Endothelial cell of umbilical vein (primary cell): ENCODE measurements around the gene PCDH18. TPM values are rescaled to one million over a fixed set of nuclear protein-coding genes. Genes with fewer than 3 reads are reported as not detected.

Experiments used
- Bru-seq: library from RNA; stranded (reverse); fragments of 400-500 nt; gene quantifications from one replicate; lab custom pipeline; 2021; lab: Mats Ljungman, UMichigan
- BruChase-seq, 2 experiments: library from RNA; stranded (reverse); fragments of 400-500 nt; gene quantifications; one replicate each; lab custom pipeline; 2021; lab: Mats Ljungman, UMichigan
- BruUV-seq: library from RNA; stranded (reverse); fragments of 400-500 nt; replicated peaks from 2 replicates; lab custom pipeline; 2021; lab: Mats Ljungman, UMichigan
- CTCF ChIA-PET: fragments of 300-600, 350-600 bp; sonication (Branson Sonifier 250); formaldehyde crosslinking; loops from one replicate; lab custom pipeline; 2021; ENCODE audit warnings: antibody characterized with exemption, inconsistent platforms; lab: Charles Lee
- POLR2A ChIA-PET: fragments of 300-600, 350-600 bp; sonication (Branson Sonifier 250); formaldehyde crosslinking; loops from one replicate; lab custom pipeline; 2021; ENCODE audit warnings: antibody characterized with exemption, inconsistent platforms; lab: Charles Lee
- DNase-seq: peaks from one replicate; pipeline ENCODE4 v3.0.0-alpha.2; 2011; ENCODE audit warnings: low read depth, low spot score
- FAIRE-seq: peaks from 2 replicates; lab custom pipeline; 2011; peaks lifted over from hg19 to GRCh38; lab: Jason Lieb, UNC
- H2AFZ ChIP-seq: 2 replicates; pipeline ENCODE4 v1.6.0; 2012; ENCODE audit warnings: low read depth, low read length, control low read depth, inconsistent platforms
- H3K27ac ChIP-seq: 2 replicates; pipeline ENCODE4 v1.5.1; 2011; ENCODE audit warnings: low read depth, mild to moderate bottlenecking, control low read depth, low read length, moderate library complexity; ENCODE audit not compliant: insufficient read depth
- H3K27me3 ChIP-seq, 2 experiments: 2 replicates each; pipeline versions ENCODE4 v1.6.0 to v1.6.1; 2011; ENCODE audit warnings: low read length in 2 of 2, mixed read lengths in 1 of 2; ENCODE audit not compliant: control insufficient read depth in 2 of 2, insufficient read depth in 2 of 2
- H3K36me3 ChIP-seq, 2 experiments: 2 replicates in 1 of 2; 3 replicates in 1 of 2; pipeline ENCODE4 v1.5.1; 2011; ENCODE audit warnings: low read length in 2 of 2, mild to moderate bottlenecking in 1 of 2, moderate library complexity in 1 of 2; ENCODE audit not compliant: control insufficient read depth in 2 of 2, insufficient read depth in 2 of 2; ENCODE audit errors: extremely low read depth in 1 of 2
- H3K4me1 ChIP-seq: 3 replicates; pipeline ENCODE4 v1.5.1; 2011; ENCODE audit warnings: mild to moderate bottlenecking, low read length; ENCODE audit not compliant: control insufficient read depth, insufficient read depth; ENCODE audit errors: extremely low read depth
- H3K4me2 ChIP-seq: 2 replicates; pipeline ENCODE4 v1.6.1; 2011; ENCODE audit warnings: low read length, control low read depth, mixed read lengths; ENCODE audit not compliant: insufficient read depth
- H3K4me3 ChIP-seq, 3 experiments: fragments of 200-600 bp in 1 of 3; sonication (generic), shearing (Covaris generic) in 1 of 3; replicated peaks in 1 of 3; 2 replicates each; pipeline ENCODE4 v1.5.1; 2011 to 2016; ENCODE audit warnings: control low read depth in 3 of 3, low read length in 3 of 3, mild to moderate bottlenecking in 2 of 3, inconsistent platforms in 1 of 3, low read depth in 1 of 3, moderate library complexity in 1 of 3; ENCODE audit not compliant: insufficient read depth in 1 of 3
- H3K79me2 ChIP-seq: 2 replicates; pipeline ENCODE4 v1.6.0; 2012; ENCODE audit warnings: low read length, inconsistent platforms; ENCODE audit not compliant: control insufficient read depth, insufficient read depth
- H3K9ac ChIP-seq: replicated peaks from 2 replicates; pipeline ENCODE3; 2011; ENCODE audit warnings: low read length, control low read depth; ENCODE audit not compliant: insufficient read depth; ENCODE audit errors: extremely low read depth
- H3K9me1 ChIP-seq: replicated peaks from 3 replicates; pipeline ENCODE4 v1.6.0; 2011; ENCODE audit warnings: mild to moderate bottlenecking, low read length; ENCODE audit not compliant: control insufficient read depth, insufficient read depth; ENCODE audit errors: extremely low read depth
- H3K9me3 ChIP-seq: replicated peaks from 2 replicates; pipeline ENCODE4 v1.5.1; 2012; ENCODE audit warnings: low read length, inconsistent platforms; ENCODE audit not compliant: control insufficient read depth, insufficient read depth
- H4K20me1 ChIP-seq: replicated peaks from 2 replicates; pipeline ENCODE3; 2011; ENCODE audit warnings: mild to moderate bottlenecking, low read length; ENCODE audit not compliant: control insufficient read depth, insufficient read depth; ENCODE audit errors: extremely low read depth
- EZH2 ChIP-seq: IDR thresholded peaks from 2 replicates; pipeline ENCODE4 v1.6.1; 2012; ENCODE audit warnings: borderline replicate concordance, low read depth, mild to moderate bottlenecking, moderate library complexity, low read length, inconsistent platforms; ENCODE audit not compliant: severe bottlenecking
- FOS ChIP-seq: IDR thresholded peaks from 2 replicates; pipeline ENCODE4 v1.6.1; 2011; ENCODE audit warnings: mild to moderate bottlenecking, low read length, moderate library complexity, borderline replicate concordance; ENCODE audit not compliant: insufficient read depth
- GATA2 ChIP-seq: IDR thresholded peaks from 2 replicates; pipeline ENCODE4 v1.7.0; 2011; ENCODE audit warnings: low read depth, mild to moderate bottlenecking, moderate library complexity, mixed read lengths, low read length; ENCODE audit not compliant: insufficient read length, insufficient read depth
- JUN ChIP-seq: IDR thresholded peaks from 2 replicates; pipeline ENCODE4 v1.6.1; 2011; ENCODE audit warnings: borderline replicate concordance, low read depth; ENCODE audit not compliant: insufficient read length, insufficient read depth
- MYC ChIP-seq: IDR thresholded peaks from one replicate; pipeline ENCODE4 v1.6.1; 2011; ENCODE audit warnings: mild to moderate bottlenecking, low read depth, low read length
- POLR2A ChIP-seq: IDR thresholded peaks from 2 replicates; pipeline ENCODE4 v1.6.1; 2012; ENCODE audit warnings: low read depth, mild to moderate bottlenecking, control low read depth, low read length
- POLR2AphosphoS5 ChIP-seq: IDR thresholded peaks from 2 replicates; pipeline ENCODE4 v1.6.1; 2012; ENCODE audit warnings: low read depth, mild to moderate bottlenecking, control low read depth, low read length, moderate library complexity; ENCODE audit not compliant: insufficient read depth
- dilution Hi-C: fragments of 300-500 bp; cut with MboI; formaldehyde crosslinking; loops from one replicate; pipeline ENCODE4 v1.15.0; 2019; ENCODE audit warnings: low sequenced_read_pairs; ENCODE audit not compliant: extremely low pct_ligation_motif_present
- intact Hi-C: fragments of 100-400 bp; cut with micrococcal nuclease; formaldehyde crosslinking; loops from one replicate; pipeline ENCODE4 v1.10.0; 2022
- long read RNA-seq: library from polyadenylated mRNA; stranded (forward); transcript quantifications from one replicate; pipeline ENCODE4 v2.0.0, GENCODE V29; 2021
- polyA minus RNA-seq, 3 experiments: library from RNA; depleted of rRNA, polyadenylated mRNA; stranded (reverse); fragments of >200 nt; gene quantifications; 1 replicate in 1 of 3; 2 replicates in 2 of 3; pipeline ENCODE4 v1.2.3, GENCODE V29; 2011
- polyA plus RNA-seq, 4 experiments: library from polyadenylated mRNA; depleted of rRNA in 3 of 4; stranded (reverse) in 3 of 4; unstranded in 1 of 4; fragments of >200 nt; gene quantifications; 2 replicates each; pipeline versions ENCODE4 v1.2.1 to v1.2.3, GENCODE V29; 2011 to 2012; ENCODE audit warnings: missing spikeins in 1 of 4
- total RNA-seq: library from RNA; stranded (reverse); gene quantifications from 2 replicates; pipeline ENCODE4 v1.2.3, GENCODE V29; 2021
- TF ChIP-seq, protein P1 (sequence below): IDR thresholded peaks from 2 replicates; pipeline ENCODE4 v1.6.1; 2011; ENCODE audit not compliant: insufficient read depth, insufficient read length
- TF ChIP-seq, protein P2 (sequence below), 2 donors: IDR thresholded peaks; 1 replicate in 1 of 2; 2 replicates in 1 of 2; pipeline ENCODE4 v1.5.1; 2011; ENCODE audit warnings: low read length in 2 of 2, mild to moderate bottlenecking in 2 of 2, moderate library complexity in 2 of 2, control low read depth in 1 of 2, inconsistent platforms in 1 of 2, low read depth in 1 of 2; ENCODE audit not compliant: insufficient read depth in 1 of 2; ENCODE audit errors: extremely low read depth in 1 of 2

PCDH18 gene, protein sequence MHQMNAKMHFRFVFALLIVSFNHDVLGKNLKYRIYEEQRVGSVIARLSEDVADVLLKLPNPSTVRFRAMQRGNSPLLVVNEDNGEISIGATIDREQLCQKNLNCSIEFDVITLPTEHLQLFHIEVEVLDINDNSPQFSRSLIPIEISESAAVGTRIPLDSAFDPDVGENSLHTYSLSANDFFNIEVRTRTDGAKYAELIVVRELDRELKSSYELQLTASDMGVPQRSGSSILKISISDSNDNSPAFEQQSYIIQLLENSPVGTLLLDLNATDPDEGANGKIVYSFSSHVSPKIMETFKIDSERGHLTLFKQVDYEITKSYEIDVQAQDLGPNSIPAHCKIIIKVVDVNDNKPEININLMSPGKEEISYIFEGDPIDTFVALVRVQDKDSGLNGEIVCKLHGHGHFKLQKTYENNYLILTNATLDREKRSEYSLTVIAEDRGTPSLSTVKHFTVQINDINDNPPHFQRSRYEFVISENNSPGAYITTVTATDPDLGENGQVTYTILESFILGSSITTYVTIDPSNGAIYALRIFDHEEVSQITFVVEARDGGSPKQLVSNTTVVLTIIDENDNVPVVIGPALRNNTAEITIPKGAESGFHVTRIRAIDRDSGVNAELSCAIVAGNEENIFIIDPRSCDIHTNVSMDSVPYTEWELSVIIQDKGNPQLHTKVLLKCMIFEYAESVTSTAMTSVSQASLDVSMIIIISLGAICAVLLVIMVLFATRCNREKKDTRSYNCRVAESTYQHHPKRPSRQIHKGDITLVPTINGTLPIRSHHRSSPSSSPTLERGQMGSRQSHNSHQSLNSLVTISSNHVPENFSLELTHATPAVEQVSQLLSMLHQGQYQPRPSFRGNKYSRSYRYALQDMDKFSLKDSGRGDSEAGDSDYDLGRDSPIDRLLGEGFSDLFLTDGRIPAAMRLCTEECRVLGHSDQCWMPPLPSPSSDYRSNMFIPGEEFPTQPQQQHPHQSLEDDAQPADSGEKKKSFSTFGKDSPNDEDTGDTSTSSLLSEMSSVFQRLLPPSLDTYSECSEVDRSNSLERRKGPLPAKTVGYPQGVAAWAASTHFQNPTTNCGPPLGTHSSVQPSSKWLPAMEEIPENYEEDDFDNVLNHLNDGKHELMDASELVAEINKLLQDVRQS
- total RNA-seq, result 1.4 and 1.5 TPM in 2 replicates
- 1.4 and 2.2 TPM in 2 replicates for polyA plus RNA-seq
- 1.2 and 1.4 TPM in 2 replicates for polyA plus RNA-seq (2011; cell fraction: cytosol; rRNA removed)
- polyA plus RNA-seq (2011; cell fraction: nucleus; rRNA removed), result 2.3 and 2.4 TPM in 2 replicates
- polyA plus RNA-seq (2012), result 0.64 and 1.0 TPM in 2 replicates
- 5.4 and 7.1 TPM in 2 replicates for polyA minus RNA-seq
- not detected for polyA minus RNA-seq (2011; cell fraction: cytosol; rRNA and poly(A)+ RNA removed)
- polyA minus RNA-seq (2011; cell fraction: nucleus; rRNA and poly(A)+ RNA removed), result 3.6 and 3.8 TPM in 2 replicates
- percentile 48 among the genes with signal in this experiment for Bru-seq, nascent RNA
- percentile 28 among the genes with signal in this experiment for BruChase-seq, experiment 1, labeled RNA remaining after a 6-hour chase
- percentile 51 among the genes with signal in this experiment for BruChase-seq, experiment 2, labeled RNA remaining after a 2-hour chase
- long read RNA-seq, partial matches to known transcripts, result 0 of 1 reads
- long read RNA-seq, other reads (novel, unspliced or antisense), result 1 of 1 reads

DNA sequence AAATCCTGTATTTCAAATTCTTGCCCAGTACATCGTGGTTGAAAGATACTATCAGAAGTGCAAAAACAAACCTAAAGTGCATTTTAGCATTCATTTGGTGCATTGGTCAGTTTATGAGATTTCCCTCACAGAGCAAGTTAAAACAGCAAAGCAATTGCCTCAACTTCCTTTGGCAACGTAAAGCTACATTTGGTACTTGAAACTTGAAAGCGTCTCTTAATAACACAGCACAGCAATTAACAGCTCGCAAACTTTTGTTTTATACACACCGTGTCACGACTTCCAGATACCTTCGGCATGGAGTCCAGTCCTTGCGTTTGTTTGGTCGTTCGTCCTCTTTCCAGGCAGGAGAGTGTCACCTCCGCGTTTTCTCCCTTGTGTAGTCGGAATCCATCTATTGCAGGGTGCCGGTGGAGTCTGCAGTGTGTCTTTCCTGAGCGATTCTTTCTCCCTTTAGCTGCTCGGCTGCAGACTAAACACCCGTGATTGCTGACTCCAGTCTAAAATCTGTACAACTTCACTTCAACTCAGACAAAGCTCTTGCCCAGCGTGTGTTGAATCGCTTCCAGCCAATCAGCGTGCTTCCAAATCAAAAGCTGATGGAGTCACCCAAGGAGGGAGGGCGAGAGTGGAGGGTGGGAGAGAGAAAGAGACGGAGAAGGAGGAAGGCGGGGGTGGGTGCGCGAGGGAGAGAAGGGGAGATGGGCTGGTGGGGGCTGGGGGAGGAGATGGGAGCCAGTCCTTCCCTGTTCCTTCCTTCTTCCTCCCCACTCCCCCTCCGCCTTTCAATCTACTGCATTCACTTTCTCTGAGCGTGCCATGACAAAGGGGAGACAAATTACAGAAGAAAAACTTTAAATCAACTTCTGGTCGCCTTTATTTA, at the start of gene PCDH18:
PCDH18 (minus strand) TSS at position 509 of the 883 bp plus-strand sequence; CDS start at position 103, 406 bp downstream.
- intact Hi-C loops (loop anchor here (1.0 to 10.0 kb wide), 4 partner anchors 13 to 408 kb away; no protein-coding TSS in a partner anchor), dilution Hi-C loops (no loop called here)
- H3K9me3 ChIP-seq, result no peaks in the 10 kb centered on the region
- POLR2A ChIA-PET, result interaction anchor here (0.6 kb wide), 2 partner anchors 14 to 17 kb away, joined by 3 to 6 read pairs; no protein-coding TSS in a partner anchor
- FAIRE-seq, result peak; percentile 81
- peak within 1 kb of the TSS; percentile 73 for H3K9ac ChIP-seq
- peak within 1 kb of the TSS; percentile 98 for H3K4me2 ChIP-seq
- no peaks in the 10 kb centered on the region for H3K79me2 ChIP-seq
- H2AFZ ChIP-seq, result peak within 1 kb of the TSS; percentile 74
- no peaks in the 10 kb centered on the region for H3K9me1 ChIP-seq
- DNase-seq, result peak; percentile 90
- no peaks in the 10 kb centered on the region for H3K36me3 ChIP-seq
- H3K27ac ChIP-seq, result peak within 1 kb of the TSS; percentile 23
- H3K4me1 ChIP-seq, result peaks cover 10% of the 10 kb centered on the region
- H3K27me3 ChIP-seq, result no peaks in the 10 kb centered on the region
- CTCF ChIA-PET, result interaction anchor here (0.6 to 2.1 kb wide), 9 partner anchors 8 to 408 kb away, joined by 3 to 11 read pairs (median 3); no protein-coding TSS in a partner anchor
- TF ChIP-seq POLR2A (no peak), JUN (no peak), EZH2 (no peak), POLR2AphosphoS5 (no peak), MYC (no peak), FOS (no peak), GATA2 (no peak)
- TF ChIP-seq, protein P1, sequence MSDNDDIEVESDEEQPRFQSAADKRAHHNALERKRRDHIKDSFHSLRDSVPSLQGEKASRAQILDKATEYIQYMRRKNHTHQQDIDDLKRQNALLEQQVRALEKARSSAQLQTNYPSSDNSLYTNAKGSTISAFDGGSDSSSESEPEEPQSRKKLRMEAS, result no peak
- TF ChIP-seq, protein P2, sequence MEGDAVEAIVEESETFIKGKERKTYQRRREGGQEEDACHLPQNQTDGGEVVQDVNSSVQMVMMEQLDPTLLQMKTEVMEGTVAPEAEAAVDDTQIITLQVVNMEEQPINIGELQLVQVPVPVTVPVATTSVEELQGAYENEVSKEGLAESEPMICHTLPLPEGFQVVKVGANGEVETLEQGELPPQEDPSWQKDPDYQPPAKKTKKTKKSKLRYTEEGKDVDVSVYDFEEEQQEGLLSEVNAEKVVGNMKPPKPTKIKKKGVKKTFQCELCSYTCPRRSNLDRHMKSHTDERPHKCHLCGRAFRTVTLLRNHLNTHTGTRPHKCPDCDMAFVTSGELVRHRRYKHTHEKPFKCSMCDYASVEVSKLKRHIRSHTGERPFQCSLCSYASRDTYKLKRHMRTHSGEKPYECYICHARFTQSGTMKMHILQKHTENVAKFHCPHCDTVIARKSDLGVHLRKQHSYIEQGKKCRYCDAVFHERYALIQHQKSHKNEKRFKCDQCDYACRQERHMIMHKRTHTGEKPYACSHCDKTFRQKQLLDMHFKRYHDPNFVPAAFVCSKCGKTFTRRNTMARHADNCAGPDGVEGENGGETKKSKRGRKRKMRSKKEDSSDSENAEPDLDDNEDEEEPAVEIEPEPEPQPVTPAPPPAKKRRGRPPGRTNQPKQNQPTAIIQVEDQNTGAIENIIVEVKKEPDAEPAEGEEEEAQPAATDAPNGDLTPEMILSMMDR (IDR thresholded peaks at IDR 0.05; ENCODE audit: extremely low read depth in 1 of 2, insufficient read depth in 1 of 2, low read depth in 1 of 2, low read length in 2 of 2), result no peak
- H3K4me3 ChIP-seq, result peak within 1 kb of the TSS; percentile 38 to 94 (median 58)
- TSS peak; percentile 66 for BruUV-seq
- no peaks in the 10 kb centered on the region for H4K20me1 ChIP-seq
